T-helper 2 cell treated with Interferon-gamma antibody and Interleukin-4, amounts not matched to agents 100 ng/mL and 5 ng/mL, for 36 hours (primary cell): ENCODE results near the gene LIMS2. TPM values are rescaled to one million over a fixed set of nuclear protein-coding genes. Genes with fewer than 3 reads are reported as not detected.

ENCODE experiments used
- intact Hi-C: fragments of 100-400 bp; cut with micrococcal nuclease; formaldehyde crosslinking; loops from one replicate; pipeline ENCODE4 v1.15.1; 2023
- total RNA-seq: library from RNA; stranded (reverse); gene quantifications from 2 replicates; pipeline ENCODE4 v1.2.3, GENCODE V29; 2022

The LIMS2 gene, protein sequence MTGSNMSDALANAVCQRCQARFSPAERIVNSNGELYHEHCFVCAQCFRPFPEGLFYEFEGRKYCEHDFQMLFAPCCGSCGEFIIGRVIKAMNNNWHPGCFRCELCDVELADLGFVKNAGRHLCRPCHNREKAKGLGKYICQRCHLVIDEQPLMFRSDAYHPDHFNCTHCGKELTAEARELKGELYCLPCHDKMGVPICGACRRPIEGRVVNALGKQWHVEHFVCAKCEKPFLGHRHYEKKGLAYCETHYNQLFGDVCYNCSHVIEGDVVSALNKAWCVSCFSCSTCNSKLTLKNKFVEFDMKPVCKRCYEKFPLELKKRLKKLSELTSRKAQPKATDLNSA
- total RNA-seq: 23.1 and 24.2 TPM in 2 replicates

DNA sequence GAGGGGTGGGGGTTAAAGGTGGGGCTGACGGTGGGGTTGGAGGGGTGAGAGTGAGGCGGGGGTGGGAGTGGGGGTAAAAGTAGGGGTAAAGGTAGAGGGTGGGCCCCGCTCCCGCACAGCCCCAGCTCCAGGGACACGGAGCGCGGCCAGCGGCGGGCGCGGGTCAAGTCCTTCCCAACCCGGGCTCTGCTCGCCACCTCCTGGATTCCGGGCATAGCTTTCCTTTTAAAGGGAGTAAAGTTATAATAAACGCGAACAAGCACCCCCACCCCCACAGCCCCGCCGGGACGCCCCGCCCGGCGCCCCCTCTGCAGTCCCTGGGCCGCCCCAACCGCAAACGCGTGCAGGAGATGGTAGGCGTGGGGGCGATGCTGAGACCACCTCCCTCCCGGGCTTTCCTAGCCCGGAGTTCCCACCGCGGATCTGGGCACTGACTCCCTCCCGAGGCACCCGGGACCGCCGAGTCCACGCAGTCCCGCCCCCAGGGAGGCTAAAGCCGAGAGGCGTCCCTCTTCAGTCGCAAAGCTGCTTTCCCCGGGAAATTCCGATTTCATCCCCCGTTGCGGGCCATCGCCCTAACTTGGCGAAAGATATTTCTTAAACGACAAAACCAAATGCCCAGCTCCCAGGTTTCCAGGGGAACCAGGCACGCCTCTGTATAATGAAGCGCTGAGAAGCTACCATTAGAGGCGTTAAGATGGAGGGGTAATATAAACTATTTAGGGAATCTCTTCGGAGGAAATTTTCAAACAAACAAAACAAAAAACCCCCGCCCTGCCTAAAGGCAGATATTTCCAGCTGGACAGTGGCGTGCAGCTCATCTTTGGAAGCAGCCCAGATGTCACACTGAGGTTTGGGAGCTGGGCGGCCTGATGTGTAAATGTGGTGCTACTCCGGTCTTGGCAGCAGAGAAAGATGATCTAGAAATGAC is at the start of gene LIMS2:
LIMS2 (minus strand) TSS at position 200 of the 931 bp plus-strand sequence. CDS start 506 bp downstream, outside the sequence.
- intact Hi-C loops: no loop called here

DNA sequence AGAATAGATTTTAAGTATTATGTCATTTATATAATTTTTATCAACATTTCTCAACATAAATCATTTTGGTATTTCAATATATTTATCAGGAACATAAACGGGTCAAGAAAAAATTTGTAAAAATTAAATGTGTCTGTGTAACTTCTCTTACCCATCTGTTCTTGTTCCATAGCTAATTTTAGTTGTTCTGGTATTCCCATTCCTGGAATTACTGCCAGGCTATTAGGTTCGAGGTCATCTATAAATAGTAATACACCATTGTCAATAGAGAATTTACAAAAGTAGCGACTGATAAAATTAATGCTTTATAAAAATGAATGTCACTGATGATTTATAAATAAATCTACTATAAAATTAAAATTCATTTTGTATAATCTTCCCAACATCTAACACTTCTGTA is 47.5 kb upstream of the LIMS2 start:
- intact Hi-C loops: no loop called here

DNA sequence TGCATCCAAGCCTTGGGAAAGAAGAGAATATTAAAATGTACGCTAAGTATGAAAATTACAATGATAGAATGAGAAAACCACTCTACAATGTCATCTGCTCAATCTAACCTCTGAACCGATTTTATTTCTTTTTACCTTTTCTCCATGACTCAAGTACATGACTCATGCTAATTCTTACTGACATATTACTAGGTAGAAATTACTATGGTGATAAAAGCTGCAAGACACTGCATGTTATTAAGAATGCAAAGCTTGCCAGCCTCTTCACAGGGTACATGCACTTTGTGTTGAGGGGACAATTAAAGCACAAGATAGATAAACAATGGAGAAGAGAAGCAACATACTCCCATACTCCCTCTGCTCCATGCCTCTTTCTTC is 46.6 kb upstream of the LIMS2 start:
- intact Hi-C loops: no loop called here

DNA sequence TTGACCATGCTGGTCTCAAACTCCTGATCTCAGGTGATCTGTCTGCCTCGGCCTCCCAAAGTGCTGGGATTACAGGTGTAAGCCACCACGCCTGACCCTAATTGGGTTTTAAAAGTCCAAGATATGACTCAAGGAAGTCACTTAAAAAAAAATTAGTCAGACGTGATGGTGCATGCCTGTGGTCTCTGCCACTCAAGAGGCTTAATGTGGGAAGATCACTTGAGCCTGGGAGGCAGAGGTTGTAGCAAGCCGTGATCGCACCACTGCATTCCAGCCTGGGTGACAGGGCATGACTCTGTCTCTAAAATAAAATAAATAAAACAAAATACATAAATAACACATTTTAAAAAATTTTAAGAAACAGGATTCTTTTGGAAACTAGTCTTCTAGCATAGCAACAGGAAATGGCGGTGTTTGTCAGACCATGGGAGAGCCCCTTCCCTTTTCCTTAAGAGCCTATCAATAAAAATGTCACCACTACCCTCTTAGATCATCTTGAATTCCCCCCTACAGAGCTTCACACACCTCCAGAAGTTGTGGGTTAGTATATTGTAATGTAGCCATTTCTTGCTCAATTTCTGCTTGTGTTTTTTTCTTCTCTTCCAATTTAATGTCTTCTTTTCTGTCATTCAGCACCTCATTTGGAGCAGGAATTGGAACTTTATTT is 46.1 kb upstream of the LIMS2 start:
- intact Hi-C loops: no loop called here

DNA sequence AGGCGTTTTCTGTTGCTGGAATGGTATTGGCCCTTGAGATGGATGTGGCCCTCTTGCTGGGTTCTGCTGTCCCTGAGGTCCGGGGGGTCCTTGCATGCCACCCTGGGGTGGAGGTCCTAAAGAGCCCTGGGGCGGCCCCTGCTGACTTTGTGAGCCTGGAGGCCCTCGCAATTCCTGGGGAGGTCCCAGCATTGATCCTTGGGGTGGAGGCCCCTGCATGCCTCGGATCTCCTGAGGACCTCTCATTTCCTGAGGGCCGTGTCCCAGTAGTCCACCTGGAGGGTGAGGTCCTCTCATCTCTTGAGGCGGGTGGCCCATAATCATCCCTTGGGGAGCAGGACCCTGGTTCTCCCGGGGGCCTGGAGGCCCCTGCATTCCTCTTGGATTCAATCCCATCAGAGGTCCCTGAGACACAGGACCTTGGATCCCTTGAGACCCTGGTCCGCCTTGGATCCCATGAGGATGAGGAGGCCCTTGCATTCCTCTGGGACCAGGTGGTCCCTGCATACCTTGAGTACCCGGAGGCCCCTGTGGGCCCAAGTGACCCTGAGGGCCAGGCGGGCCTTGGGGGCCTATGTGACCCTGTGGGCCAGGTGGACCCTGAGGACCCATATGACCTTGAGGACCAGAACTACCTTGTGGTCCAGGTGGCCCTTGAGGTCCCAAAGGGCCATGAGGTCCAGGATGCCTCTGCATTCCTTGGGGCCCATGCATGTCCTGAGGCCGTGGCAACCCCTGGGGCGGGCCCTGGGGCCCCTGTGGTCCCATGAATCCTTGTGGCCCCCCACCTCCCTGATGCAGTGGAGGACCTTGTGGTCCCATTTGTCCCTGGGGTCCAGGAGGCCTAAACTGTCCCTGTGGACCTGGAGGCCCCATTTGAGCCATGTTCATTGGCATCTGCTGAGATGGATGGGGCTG is 44.2 kb upstream of the LIMS2 start:
- intact Hi-C loops: no loop called here

DNA sequence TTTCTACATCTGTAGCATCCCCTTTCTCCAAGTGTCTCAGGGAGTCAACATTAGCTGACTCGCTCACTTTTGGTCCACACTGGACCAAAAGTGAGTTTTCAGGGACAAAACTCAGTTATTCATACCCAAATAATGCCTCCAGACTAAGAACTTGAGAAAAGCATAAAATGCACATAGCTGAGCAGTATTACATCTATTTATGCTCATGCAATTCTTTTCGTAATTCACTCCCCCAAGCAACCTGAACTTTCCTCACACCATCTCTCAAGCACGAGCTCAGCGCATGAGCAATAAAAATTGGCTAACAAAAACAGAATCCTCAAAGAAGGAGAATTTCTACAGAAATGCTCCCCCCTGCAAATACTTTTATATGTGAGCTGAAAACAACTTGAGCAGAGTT is 42.9 kb upstream of the LIMS2 start:
- intact Hi-C loops: no loop called here

DNA sequence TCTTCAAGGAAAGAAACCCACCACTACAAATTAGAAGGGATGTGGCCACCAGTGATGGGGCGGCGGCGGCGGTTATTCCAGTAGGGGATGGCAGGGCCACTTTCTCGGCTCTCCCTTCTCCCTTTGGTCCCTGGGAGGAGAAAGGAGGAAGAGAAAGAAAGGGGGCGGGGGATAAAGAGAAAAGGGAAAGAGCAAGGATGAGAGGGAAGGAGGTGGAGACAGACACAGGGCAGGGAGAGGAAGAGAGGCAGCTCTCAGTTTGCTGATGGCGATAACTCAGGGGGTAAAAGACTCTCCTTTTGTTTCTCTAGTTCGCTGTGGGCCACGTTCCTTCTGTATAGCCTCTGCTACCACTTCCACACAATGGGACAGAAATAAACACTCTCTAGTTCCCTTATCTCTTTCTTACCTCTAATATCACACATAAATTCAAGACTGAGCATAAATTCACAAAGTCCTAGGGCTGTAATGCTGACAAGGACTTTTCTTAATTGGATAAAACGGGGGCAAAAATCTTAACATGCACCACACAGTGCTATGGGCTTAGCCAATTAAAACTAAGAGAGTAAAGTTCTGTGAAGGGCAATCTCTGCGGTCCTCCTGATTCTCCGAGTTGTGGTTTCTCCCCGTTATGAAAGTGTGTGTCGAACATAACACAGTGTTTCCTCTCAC is 40.6 kb upstream of the LIMS2 start:
- intact Hi-C loops: no loop called here

DNA sequence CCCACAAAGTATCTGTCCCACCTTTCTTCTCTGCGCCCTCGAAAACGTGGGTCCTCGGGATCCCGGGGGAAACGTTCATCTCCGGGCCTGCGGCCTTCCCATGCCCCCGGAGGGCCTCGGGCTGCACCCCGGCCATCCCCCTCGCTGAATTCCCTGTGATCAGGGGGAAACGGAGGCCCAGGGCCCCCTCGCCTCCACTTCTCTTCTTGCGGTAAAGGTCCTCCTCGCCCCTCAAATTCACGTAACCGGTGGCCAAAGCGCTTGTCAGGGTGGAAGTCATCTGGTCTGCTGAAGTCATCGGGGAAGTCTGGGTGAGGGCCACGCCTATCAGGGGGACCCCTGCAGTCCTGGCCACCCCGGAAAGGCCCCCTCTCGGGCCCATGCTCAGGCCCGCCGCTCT is 38.2 kb upstream of the LIMS2 start:
- intact Hi-C loops: no loop called here

DNA sequence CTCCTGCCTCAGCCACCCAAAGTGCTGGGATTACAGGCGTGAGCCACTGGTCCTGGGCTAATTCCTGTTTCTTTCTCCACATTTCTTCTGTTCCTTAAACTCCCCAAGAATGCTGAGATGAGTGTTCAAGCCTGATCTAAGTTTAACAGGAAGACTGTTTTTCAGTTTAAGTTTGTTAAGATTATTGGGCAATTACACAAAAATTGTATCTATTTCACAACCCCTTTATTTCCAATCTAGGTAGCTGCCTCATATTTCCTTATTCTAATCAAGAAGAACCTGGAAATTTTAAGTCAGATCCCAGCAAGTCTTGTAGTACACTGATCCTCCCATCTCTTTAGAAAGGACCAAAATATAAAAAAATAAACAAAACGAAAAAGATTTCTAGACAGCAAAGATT is 37.7 kb upstream of the LIMS2 start:
- intact Hi-C loops: no loop called here

DNA sequence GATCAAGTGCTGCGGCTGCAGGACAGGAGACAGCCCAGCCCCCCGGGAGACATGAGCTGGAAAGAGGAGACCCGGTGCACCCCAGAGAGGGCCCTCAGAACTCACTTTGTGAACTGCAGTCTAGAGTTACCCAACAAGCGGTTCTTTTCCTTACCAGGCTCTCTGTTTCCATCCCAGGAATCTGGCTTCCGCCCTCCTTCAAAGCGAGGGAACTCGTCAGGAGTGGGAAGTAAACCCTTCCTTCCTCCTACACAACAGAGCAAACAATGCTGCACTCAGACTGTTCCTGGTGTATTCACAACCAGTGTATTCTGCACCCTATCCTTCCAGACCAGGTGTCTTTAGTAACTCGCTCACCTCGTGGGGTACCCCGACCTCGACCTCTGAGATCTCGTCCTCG is 34.0 kb upstream of the LIMS2 start:
- intact Hi-C loops: no loop called here

DNA sequence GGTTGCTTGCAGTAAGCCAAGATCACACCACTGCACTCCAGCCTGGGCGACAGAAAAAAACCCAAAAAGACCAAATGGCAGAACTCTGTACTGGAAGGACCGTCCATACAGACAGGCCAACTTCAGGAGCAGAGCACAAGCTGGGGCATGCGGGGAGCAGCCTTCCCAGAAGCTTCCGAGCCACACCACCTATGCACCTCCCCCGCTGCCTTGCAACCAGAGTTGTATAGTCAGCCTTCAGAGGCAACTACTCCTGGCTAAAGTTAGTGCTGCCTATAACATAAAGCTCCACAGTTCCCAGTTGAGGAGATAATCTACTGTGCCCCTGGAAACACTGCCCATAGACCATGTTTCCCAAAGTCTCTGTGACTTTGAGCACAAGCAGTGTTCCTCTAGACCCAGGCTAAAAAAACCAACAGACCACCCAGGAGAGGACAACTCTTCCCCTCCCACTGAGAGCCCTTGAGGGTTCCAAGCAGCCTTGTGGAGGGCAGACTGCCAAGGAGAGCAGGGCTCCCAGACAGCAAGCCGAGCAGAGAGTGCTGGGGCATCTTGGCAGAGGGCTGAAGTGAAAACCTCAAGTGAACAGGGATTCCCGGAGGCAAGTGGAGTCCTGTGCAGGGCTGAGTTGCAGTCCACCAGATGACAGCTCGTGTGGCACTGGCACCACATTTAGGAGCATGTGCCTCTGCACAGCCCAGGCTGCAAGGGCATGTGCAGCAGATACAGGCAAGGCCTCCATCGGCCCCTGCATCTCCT is 32.7 kb upstream of the LIMS2 start:
- intact Hi-C loops: no loop called here

DNA sequence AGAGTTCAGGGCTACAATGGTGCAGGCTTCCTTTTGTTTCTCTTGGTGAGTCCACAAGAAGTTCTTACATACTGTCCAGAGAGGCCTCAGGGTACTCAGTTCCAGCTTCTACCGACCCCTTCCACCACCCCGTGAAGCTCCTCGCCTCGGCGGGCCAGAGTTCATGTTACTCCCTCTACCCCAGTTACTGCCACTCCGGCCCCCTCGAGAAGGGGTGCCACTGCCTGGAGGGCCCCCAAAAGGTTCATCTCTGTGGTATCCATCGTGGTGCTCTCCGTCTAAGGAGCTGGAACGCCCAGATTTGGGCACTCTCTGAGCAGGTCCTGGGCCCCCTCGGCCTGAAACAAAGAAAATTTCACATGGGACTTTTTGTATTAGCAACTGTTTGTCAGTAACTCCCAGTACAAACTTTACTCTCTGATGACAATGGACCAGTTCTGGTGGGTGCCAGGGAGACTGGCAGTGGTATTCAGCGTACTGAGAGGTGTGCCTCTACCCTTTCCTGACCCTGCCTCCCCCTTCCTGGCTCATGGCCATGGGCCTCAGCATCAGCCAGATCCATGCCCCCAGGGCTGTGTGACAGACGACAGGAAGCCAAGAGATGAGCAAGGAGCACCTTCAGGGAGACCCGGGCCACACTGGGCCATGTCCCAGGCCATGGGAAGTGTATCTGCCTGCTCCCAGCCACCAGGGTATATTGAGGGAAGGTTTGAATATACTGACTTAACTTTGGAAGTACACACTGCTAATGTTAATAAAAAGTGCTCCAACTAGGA is 31.1 kb upstream of the LIMS2 start:
- intact Hi-C loops: no loop called here

DNA sequence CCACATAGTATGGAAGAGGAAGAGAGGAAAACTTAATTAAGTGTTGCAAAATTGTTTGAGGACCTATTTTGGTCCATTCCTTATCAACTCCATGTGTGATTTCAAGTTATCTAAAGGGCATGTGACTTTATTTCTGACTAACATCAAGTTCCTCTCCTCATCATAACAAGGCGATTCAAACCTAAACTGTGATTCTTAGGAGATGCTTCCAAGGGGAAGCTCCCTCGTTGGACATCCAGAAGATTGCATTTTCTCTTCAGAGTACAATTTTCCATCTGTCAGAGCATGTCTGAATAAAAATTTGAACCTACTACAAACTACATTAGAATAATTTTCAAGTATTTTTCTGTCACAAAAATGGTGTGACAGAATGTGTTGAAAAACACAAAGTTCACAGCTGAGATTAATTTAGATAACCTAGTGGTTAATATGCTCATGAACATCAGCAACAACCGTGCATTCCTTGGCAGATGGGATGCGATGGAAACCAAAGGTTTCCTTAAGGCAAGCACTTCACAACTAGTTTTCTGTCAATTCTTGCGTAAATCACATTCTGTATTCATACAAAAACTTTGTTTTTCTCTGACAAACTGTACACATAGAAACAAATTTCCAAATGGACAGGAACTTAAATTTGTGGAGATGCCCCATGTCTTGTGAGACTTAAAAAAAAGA is 30.2 kb upstream of the LIMS2 start:
- intact Hi-C loops: no loop called here

DNA sequence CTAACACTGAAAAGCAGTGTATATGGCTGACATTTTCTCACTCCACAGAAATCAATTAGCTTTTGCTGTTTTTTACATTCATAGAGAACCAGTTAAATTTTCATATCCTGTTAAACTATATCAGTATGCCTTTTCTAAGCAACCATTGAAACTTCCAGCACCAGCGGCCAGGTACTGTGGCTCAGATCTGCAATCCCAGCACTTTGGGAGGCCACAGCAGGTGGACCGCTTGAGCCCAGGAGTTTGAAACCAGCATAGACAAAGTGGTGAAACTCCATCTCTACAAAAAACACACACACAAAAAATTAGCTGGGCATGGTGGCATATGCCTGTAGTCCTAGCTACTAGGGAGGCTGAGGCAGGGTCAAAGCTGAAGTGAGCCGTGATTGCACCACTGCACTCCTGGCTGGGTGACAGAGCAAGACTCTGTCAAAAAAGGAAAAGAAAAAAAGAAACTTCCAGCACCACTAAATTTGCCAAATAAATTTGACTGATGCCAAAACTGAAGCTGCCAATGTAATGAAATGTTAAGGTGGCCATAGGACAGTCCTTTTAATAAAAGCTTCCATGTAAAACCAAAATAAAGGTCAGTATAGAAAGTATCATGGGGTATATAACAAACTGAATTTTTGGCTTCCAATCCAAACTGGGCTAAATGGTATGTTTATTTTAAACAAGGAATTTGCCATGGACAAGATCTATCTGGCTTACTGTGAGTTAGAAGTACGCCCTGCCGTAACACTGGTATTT is 29.5 kb upstream of the LIMS2 start:
- intact Hi-C loops: loop anchor here (5.0 kb wide), 1 partner anchor 58 kb away; the partner anchor contains the start of gene GPR17

DNA sequence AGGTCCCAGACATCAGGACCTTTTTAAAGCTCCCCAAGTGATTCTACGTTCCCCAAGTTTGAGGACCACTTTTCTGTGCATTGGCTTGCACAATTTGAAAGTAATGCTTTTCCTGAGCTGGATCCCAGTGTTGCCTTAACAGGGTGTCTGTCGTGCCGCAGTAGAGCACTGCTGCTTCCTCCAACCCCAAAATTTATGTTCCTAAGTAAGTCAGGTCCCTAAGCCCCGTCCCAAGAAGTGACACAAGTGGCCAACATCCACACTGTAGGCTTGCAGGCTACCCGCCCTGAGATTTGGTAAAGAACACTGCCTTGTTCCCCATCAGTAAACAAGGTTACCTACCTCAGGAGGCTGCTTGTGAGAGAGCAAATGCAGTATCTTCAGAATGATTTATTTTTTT is 28.0 kb upstream of the LIMS2 start:
- intact Hi-C loops: loop anchor here (2.0 to 5.0 kb wide), 3 partner anchors 56 to 154 kb away; partner anchors contain the start of genes GPR17 and WDR33

DNA sequence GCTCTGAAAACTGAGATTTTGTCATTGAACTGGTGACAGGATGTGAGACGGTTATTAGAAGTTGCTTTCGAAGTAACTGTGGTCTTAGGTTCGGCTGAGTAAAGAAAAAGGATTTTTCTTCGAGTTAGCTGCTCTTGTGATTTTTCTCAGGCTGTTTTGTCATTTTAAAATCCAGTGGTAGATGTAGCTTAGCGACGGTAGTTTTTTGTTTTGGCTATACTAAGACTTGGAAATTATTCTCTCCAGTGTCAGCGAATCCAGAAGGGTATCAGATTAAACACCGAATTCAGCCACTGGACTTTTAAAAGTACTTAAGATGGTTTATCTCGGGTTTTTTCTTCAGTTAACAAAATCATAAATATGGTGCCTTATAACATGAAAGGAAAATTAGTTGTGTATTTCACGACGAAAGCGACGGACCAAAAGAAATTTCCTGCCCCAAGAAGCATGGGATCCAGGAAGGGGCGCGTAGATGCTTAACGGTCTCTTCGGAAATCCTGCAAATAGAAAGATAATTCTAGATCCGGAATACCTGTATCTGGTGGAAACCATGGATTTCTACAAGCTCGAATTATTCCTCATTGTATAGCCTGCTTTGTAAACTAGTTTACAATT is 27.2 kb upstream of the LIMS2 start:
- intact Hi-C loops: loop anchor here (2.0 to 5.0 kb wide), 3 partner anchors 55 to 154 kb away; partner anchors contain the start of genes GPR17 and WDR33
